NCI-H187 treated with DMSO at 0.1 percent for 48 hours (cell line): ENCODE data around the gene ROPN1B.
"Not testable (repeated sequence)": the region's sequence is repeated elsewhere in the genome, so short reads cannot be mapped to it uniquely, and the experiment has no call there.

Experiments
- DNase-seq: peaks from one replicate; lab custom pipeline; 2025; lab: John Stamatoyannopoulos, UW

Gene ROPN1B

GRCh38 chr3:125968701-125969592, at the start of gene ROPN1B:
ROPN1B (plus strand) TSS chr3:125969178; CDS start chr3:125972055, 2,877 bp downstream.
- DNase-seq = not testable (repeated sequence)

- DNase-seq = not testable (repeated sequence)
Observed at GRCh38 chr3:125920191-125920590, 48.8 kb upstream of the ROPN1B start.

GRCh38 chr3:125920751-125921279, 48.2 kb upstream of the ROPN1B start:
- DNase-seq = not testable (repeated sequence)

DNA sequence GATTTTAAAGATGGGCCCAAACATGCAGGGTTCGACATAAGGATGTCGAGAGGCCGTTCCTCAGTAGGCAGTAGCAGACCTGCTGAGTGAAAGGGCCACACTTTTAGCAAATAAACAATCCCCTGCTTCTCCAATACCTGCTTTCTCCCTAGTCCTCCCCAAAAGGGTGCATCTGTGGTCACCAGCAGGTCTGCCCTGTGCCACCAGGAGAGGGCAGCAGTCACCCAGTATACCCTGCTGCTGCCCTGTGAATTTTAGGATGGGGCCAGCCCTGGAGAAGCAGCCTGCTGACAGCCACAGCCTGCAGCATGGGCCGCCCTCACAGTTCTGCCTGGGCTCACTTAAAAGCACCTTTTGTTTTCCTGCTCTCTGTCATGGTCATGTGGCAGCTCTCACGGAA, 47.3 kb upstream of the ROPN1B start:
- DNase-seq = not testable (repeated sequence)

- DNase-seq = not testable (repeated sequence)
Observed at GRCh38 chr3:125923324-125924115, 45.5 kb upstream of the ROPN1B start.

GRCh38 chr3:125924276-125924675, 44.7 kb upstream of the ROPN1B start:
- not testable (repeated sequence) for DNase-seq

GRCh38 chr3:125925727-125926126, 43.3 kb upstream of the ROPN1B start:
- DNase-seq = not testable (repeated sequence)

DNA sequence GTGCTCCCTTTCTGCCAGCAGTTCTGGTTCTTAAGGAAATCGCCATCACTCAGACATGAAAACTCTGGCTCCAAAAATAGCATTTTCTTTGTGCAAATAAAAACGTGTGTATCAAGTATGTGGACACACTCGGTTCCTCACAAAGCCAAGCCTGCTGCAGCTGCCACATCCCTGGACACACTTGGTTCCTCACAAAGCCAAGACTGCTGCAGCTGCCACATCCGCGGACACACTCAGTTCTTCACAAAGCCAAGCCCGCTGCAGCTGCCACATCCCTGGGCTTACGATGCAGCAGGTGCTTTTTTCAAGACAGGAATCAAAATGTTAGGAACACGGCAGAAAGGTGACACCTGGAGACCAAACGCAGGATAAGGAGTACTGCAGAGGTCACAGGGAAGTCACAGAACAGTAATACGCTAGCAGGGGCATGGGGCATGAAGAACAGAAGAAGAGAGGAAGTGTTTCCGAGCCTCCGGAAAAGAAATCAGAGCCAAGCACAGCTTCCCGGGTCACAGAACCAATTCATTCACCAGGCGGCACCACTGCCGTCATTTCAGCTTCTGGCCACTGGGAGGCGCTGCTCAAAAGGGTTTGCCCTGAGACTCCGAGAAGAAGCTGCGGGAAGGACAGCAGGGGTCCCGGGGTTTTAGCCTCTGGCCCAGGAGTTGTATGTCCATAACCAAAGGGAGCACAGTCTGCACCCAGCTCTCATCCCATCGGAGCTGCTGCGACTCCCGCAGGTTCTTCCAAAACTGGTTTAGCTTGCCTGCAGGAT, 40.0 kb upstream of the ROPN1B start:
- not testable (repeated sequence) for DNase-seq

DNA sequence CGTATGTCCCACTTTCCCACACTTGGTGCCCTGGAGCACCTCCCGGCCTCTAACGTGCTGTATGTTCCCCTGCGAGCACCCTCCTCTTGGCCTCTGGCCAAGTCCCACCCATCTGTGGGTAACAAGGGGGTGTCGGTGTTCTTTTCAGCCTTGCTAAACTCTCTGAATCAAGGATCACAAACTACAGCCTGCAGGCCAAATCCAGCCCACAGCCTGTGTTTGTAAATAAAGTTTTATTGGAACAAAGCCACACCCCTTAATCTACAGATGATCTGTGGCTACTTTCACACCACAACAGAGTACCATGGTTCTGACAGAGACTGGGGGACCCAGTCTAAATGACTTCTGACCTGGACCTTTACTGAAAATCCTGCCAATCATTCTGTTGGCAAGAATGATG, 39.2 kb upstream of the ROPN1B start:
- not testable (repeated sequence) for DNase-seq

- not testable (repeated sequence) for DNase-seq
Observed at GRCh38 chr3:125931355-125931880, 37.6 kb upstream of the ROPN1B start.

DNA sequence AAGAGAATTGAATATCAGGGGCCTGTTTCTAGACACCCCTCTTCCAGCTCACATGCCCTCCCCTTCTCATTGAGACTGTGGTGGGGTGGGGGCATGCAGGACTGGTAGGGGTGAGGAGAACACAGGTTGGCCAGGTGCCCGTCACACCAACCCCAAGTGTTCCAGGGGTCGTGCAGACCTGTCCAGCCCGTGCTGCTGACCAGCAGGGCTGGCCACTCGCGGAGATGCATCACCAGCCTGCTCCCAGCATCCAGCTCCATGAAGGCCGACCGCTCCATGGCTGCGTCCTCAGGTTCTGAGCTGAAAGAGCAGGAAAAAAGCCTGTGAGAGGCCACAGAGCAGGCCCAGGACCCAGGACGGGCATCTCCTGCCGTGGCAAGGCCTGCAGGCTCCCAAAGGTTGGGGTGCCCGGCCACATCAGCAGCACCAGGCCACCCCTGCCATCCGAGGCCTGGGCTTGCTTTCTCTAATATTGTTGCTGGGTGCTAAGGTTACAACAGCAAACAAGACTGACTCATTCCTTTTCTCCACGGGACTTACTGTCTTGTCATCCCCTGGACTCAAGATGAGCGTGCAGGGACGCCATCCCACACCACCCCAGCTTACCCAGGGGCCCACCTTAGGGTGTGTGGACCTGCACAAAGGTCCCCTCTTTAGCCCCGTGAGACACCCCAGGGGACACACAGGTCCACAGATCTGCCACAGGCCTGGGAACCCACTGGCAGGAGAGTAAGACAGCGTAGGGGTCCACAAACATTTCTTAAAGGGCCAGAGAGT, 35.4 kb upstream of the ROPN1B start:
- DNase-seq = not testable (repeated sequence)

- DNase-seq = not testable (repeated sequence)
Observed at GRCh38 chr3:125935252-125935874, 33.6 kb upstream of the ROPN1B start.

- not testable (repeated sequence) for DNase-seq
Observed at GRCh38 chr3:125936210-125936815, 32.7 kb upstream of the ROPN1B start.

DNA sequence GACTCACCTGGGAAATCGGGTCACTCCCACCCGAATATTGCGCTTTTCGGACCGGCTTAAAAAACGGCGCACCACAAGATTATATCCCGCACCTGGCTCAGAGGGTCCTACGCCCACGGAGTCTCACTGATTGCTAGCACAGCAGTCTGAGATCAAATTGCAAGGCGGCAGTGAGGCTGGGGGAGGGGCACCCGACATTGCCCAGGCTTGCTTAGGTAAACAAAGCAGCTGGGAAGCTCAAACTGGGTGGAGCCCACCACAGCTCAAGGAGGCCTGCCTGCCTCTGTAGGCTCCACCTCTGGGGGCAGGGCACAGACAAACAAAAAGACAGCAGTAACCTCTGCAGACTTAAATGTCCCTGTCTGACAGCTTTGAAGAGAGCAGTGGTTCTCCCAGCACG, 32.1 kb upstream of the ROPN1B start:
- DNase-seq = not testable (repeated sequence)

GRCh38 chr3:125947806-125948205, 21.2 kb upstream of the ROPN1B start:
- not testable (repeated sequence) for DNase-seq

DNA sequence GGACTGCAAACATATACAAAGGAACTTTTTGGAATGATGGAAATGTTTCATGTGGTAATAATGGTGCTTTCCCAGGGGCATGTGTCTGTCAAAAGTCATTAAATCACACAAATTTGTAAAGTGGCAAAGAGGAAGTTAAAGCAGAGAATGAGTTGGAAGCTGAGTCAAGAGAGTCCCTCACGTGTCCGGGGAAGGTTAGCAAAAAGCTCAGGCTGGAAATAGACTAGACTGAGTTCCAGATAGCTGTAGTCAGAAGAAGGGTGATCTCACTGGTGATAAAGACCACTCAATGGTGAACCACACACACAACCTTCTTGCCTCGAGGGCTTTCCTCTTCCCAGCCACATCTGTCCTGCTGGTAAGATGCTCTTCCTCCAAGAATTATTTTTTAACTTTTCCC, 20.1 kb upstream of the ROPN1B start:
- DNase-seq = not testable (repeated sequence)

GRCh38 chr3:125951176-125951575, 17.8 kb upstream of the ROPN1B start:
- not testable (repeated sequence) for DNase-seq

- DNase-seq = not testable (repeated sequence)
Observed at GRCh38 chr3:125957020-125957419, 12.0 kb upstream of the ROPN1B start.

GRCh38 chr3:125957674-125958510, 11.1 kb upstream of the ROPN1B start:
- DNase-seq = no peak
